ENCODE data around the gene GPNMB. TPM values are rescaled to one million over a fixed set of nuclear protein-coding genes. Genes with fewer than 3 reads are reported as not detected.

GPNMB gene
- polyA plus RNA-seq, 1 experiment = 54.5 TPM

DNA sequence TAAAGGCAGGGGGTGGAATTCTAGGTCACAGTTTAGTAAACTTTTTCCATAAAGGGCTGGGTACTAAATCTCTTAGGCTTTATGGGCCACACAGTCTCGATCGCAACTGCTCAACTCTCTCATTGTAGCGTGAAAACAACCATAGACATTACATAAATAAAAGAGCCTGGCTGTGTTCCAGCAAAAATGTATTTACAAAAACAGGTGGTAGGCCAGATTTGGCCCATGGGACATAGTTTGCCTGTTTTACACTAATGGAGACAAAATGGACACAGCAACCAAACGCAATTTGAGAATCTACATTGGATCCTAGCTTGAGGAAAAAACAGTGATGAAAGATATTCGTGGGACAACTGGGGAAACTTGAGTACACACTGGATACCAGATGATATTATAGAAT lies 29.3 kb downstream of the GPNMB start:
- Histone ChIP-seq H3K4me3 (ENCODE audit: low read depth, low read length) (no peak overlapping the region), H3K27me3 (ENCODE audit: control insufficient read depth, insufficient read depth, low read length) (no peaks in the 10 kb centered on the region), H3K36me3 (ENCODE audit: control insufficient read depth, insufficient read depth, low read length) (no peaks in the 10 kb centered on the region)
- TF ChIP-seq, protein P1, sequence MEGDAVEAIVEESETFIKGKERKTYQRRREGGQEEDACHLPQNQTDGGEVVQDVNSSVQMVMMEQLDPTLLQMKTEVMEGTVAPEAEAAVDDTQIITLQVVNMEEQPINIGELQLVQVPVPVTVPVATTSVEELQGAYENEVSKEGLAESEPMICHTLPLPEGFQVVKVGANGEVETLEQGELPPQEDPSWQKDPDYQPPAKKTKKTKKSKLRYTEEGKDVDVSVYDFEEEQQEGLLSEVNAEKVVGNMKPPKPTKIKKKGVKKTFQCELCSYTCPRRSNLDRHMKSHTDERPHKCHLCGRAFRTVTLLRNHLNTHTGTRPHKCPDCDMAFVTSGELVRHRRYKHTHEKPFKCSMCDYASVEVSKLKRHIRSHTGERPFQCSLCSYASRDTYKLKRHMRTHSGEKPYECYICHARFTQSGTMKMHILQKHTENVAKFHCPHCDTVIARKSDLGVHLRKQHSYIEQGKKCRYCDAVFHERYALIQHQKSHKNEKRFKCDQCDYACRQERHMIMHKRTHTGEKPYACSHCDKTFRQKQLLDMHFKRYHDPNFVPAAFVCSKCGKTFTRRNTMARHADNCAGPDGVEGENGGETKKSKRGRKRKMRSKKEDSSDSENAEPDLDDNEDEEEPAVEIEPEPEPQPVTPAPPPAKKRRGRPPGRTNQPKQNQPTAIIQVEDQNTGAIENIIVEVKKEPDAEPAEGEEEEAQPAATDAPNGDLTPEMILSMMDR (IDR thresholded peaks at IDR 0.05; ENCODE audit: insufficient read depth, low read depth, low read length) = no peak
- no peak for DNase-seq (ENCODE audit: low read depth)
- ChIA-PET POLR2A (no interaction called here), CTCF (interaction anchor here (1.1 to 1.7 kb wide), 9 partner anchors 10 to 264 kb away, joined by 3 to 12 read pairs (median 4); no protein-coding TSS in a partner anchor)

DNA sequence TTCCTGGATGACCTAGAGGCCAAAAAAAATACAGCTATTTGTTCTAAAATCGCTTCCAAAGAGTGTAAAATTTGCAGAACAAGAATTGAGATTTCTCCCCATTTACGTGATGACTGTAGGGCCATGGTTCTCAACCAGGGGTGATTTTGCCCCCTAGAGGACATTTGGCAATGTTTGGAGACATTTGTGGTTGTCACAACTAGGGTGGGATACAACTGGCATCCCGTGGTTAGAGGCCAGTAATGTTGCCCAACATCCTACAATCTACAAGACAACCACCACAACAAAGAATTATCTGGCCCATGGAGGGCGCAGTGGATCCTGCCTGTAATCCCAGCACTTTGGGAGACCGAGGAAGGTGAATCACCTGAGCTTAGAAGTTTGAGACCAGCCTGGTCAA lies 29.8 kb downstream of the GPNMB start:
- ChIA-PET CTCF (interaction anchor here (0.7 to 1.7 kb wide), 14 partner anchors 8 to 436 kb away, joined by 3 to 12 read pairs (median 4); no protein-coding TSS in a partner anchor), POLR2A (no interaction called here)
- Histone ChIP-seq H3K36me3 (ENCODE audit: control insufficient read depth, insufficient read depth, low read length) (no peaks in the 10 kb centered on the region), H3K4me3 (ENCODE audit: low read depth, low read length) (no peak overlapping the region), H3K27me3 (ENCODE audit: control insufficient read depth, insufficient read depth, low read length) (no peaks in the 10 kb centered on the region)
- DNase-seq (ENCODE audit: low read depth) = no peak
- TF ChIP-seq, protein P1 (IDR thresholded peaks at IDR 0.05; ENCODE audit: insufficient read depth, low read depth, low read length) = 0 out of 2 replicates have a peak, but pooled peaks have one; percentile 18

DNA sequence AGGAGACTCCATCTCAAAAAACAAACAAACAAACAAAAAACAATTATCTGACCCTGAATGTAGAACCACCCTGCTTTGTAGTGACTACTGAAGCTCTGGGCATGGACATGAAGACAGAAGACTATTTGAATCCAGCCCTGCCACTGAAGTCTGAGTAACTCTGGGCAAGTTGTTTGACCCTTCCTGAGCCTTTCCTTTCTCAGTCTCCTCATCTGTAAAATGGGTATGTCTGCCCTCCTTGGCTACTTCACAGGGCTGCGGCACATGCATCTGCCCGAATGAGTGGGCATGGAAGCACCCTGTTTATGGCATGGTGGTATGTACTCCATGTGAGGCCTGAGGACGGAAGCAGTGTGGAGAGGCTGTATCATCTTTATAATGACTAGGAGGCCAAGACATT lies 30.4 kb downstream of the GPNMB start:
- POLR2A ChIA-PET = no interaction called here
- Histone ChIP-seq H3K4me3 (ENCODE audit: low read depth, low read length) (no peak overlapping the region), H3K36me3 (ENCODE audit: control insufficient read depth, insufficient read depth, low read length) (no peaks in the 10 kb centered on the region), H3K27me3 (ENCODE audit: control insufficient read depth, insufficient read depth, low read length) (no peaks in the 10 kb centered on the region)
- CTCF ChIA-PET = interaction anchor here (0.6 to 1.7 kb wide), 14 partner anchors 9 to 435 kb away, joined by 3 to 12 read pairs (median 4); no protein-coding TSS in a partner anchor
- DNase-seq (ENCODE audit: low read depth) = no peak
- TF ChIP-seq, protein P1 (IDR thresholded peaks at IDR 0.05; ENCODE audit: insufficient read depth, low read depth, low read length) = no peak

DNA sequence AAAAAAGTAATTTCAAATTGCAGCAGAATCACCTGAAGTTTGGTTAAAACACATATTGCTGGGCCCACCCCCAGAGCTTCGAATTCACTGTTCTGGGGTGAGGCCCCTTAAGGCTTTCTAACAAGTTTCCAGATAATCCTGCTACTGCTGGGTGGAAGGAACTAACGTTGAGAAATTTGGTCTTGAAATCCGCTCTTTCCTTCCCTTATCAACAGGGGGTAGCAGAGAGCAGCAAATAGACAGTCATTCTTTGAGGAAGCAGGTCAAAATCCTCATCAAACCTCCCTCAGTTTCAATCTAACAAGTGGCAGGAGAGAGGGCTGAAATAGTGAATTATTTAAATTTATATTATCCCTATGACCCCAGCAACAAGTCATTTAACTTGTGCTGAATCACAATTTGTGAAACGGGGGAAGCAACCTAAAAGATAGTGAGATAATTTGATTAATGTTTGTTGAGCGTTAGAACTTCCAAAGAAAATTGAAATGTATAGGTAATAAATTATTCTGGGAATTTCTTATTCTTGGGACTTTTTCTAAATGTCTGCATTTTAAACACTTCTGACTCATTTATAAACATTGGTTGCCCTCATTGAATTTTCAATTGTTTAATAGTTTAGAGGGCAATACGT lies 30.9 kb downstream of the GPNMB start:
- ChIA-PET POLR2A (no interaction called here), CTCF (interaction anchor here (0.6 to 2.5 kb wide), 12 partner anchors 11 to 288 kb away, joined by 3 to 12 read pairs (median 4); no protein-coding TSS in a partner anchor)
- no peak for DNase-seq (ENCODE audit: low read depth)
- H3K36me3 ChIP-seq (ENCODE audit: control insufficient read depth, insufficient read depth, low read length) = no peaks in the 10 kb centered on the region
- H3K4me3 ChIP-seq (ENCODE audit: low read depth, low read length) = no peak overlapping the region
- TF ChIP-seq, protein P1 (IDR thresholded peaks at IDR 0.05; ENCODE audit: insufficient read depth, low read depth, low read length) = peak; percentile 82
- no peaks in the 10 kb centered on the region for H3K27me3 ChIP-seq (ENCODE audit: control insufficient read depth, insufficient read depth, low read length)

DNA sequence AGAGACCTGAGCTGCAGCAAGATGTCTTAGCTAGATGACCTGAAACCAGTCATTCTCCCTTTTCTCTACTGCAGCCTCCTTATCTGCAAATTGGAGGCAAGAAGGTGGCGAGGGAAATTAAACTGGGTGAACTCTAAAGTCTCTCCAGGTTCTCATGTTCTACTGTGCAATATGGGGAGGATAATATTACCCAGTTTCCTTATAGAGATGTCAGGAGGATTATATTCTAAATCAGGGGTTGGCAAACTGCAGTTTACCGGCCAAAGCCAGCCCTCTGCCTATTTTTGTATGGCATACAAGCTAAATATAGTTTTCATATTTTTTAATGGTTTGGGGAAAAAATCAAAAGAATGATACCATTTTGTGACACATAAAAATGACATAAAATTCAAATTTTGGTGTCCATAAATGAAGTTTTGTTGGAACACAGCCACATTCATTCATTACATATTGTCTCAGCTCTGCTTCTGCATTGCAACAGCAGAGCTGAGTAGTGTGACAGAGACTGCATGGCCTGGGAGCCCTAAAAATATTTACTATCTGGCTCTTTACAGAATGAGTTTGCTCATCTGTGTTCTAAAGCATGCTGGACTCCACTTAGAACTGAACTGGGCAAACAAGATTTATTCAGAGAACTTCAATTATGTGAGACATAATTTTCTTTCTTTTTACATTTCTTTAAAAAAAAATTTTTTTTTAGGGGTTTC lies 33.4 kb downstream of the GPNMB start:
- DNase-seq (ENCODE audit: low read depth) = no peak
- Histone ChIP-seq H3K36me3 (ENCODE audit: control insufficient read depth, insufficient read depth, low read length) (no peaks in the 10 kb centered on the region), H3K4me3 (ENCODE audit: low read depth, low read length) (no peak overlapping the region), H3K27me3 (ENCODE audit: control insufficient read depth, insufficient read depth, low read length) (no peaks in the 10 kb centered on the region)
- ChIA-PET POLR2A (no interaction called here), CTCF (interaction anchor here (0.6 to 3.7 kb wide), 7 partner anchors 9 to 176 kb away, joined by 3 to 9 read pairs (median 4); no protein-coding TSS in a partner anchor)
- TF ChIP-seq, protein P1 (IDR thresholded peaks at IDR 0.05; ENCODE audit: insufficient read depth, low read depth, low read length) = no peak
